Nephron progenitor cell (in vitro differentiated cells): ENCODE results near the gene PHKB.

Source experiments
- DNase-seq: peaks from one replicate; pipeline ENCODE4 v3.0.0; 2021
- H3K27ac Mint-ChIP-seq: 2 replicates; pipeline ENCODE4 v1.8.0; 2021; ENCODE audit warnings: mild to moderate bottlenecking, moderate library complexity, mixed read lengths
- H3K27me3 Mint-ChIP-seq: 2 replicates; pipeline ENCODE4 v1.8.0; 2021; ENCODE audit warnings: mild to moderate bottlenecking, low read depth, mixed read lengths; ENCODE audit not compliant: poor library complexity
- H3K36me3 Mint-ChIP-seq: 2 replicates; pipeline ENCODE4 v1.8.0; 2021; ENCODE audit warnings: low read depth, mixed read lengths
- H3K4me1 Mint-ChIP-seq: 2 replicates; pipeline ENCODE4 v1.8.0; 2021; ENCODE audit warnings: mixed read lengths
- H3K4me3 Mint-ChIP-seq: 2 replicates; pipeline ENCODE4 v1.8.0; 2021; ENCODE audit warnings: mild to moderate bottlenecking, moderate library complexity, mixed read lengths
- H3K9me3 Mint-ChIP-seq: 2 replicates; pipeline ENCODE4 v1.8.0; 2021; ENCODE audit warnings: mild to moderate bottlenecking, moderate library complexity, mixed read lengths
- TF ChIP-seq, protein P1 (sequence below): fragments of 200-600 bp; sonication (generic); IDR thresholded peaks from 2 replicates; pipeline ENCODE4 v1.5.0; 2021; ENCODE audit warnings: antibody characterized with exemption

PHKB gene

GRCh38 chr16:47578573-47578972, 117.4 kb downstream of the PHKB start:
- H3K36me3 Mint-ChIP-seq = peaks cover 10% of the 10 kb centered on the region
- no peak overlapping the region for H3K27ac Mint-ChIP-seq
- H3K4me3 Mint-ChIP-seq = no peak overlapping the region
- H3K27me3 Mint-ChIP-seq = peaks cover 2% of the 10 kb centered on the region
- H3K9me3 Mint-ChIP-seq = no peaks in the 10 kb centered on the region
- TF ChIP-seq, protein P1, sequence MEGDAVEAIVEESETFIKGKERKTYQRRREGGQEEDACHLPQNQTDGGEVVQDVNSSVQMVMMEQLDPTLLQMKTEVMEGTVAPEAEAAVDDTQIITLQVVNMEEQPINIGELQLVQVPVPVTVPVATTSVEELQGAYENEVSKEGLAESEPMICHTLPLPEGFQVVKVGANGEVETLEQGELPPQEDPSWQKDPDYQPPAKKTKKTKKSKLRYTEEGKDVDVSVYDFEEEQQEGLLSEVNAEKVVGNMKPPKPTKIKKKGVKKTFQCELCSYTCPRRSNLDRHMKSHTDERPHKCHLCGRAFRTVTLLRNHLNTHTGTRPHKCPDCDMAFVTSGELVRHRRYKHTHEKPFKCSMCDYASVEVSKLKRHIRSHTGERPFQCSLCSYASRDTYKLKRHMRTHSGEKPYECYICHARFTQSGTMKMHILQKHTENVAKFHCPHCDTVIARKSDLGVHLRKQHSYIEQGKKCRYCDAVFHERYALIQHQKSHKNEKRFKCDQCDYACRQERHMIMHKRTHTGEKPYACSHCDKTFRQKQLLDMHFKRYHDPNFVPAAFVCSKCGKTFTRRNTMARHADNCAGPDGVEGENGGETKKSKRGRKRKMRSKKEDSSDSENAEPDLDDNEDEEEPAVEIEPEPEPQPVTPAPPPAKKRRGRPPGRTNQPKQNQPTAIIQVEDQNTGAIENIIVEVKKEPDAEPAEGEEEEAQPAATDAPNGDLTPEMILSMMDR = no peak
- H3K4me1 Mint-ChIP-seq = no peaks in the 10 kb centered on the region
- no peak for DNase-seq

DNA sequence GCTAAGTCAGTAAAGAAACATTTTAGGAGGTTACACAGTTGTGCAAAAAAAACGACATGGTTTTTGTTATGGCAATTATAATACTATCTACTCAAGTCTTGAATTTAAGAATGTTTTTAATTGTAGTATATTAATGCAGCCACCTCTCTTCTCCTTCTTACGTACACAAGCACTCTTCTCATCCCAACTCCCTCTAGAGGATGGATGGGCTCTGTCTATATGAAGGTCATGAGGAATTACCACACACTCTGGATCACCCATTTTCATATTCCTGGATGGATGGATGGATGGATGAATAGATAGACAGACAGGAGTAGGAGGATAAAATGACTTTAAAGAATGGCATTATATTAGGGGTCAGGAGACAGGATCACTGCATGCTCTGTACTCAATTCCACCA, 120.0 kb downstream of the PHKB start:
- TF ChIP-seq, protein P1 = no peak
- H3K9me3 Mint-ChIP-seq = no peaks in the 10 kb centered on the region
- H3K4me1 Mint-ChIP-seq = no peaks in the 10 kb centered on the region
- no peak for DNase-seq
- no peaks in the 10 kb centered on the region for H3K36me3 Mint-ChIP-seq
- H3K27me3 Mint-ChIP-seq = peaks cover 2% of the 10 kb centered on the region
- H3K27ac Mint-ChIP-seq = no peak overlapping the region
- H3K4me3 Mint-ChIP-seq = no peak overlapping the region

GRCh38 chr16:47584464-47585225, 123.5 kb downstream of the PHKB start:
- DNase-seq = no peak
- peaks cover 5% of the 10 kb centered on the region for H3K36me3 Mint-ChIP-seq
- no peak overlapping the region for H3K4me3 Mint-ChIP-seq
- no peaks in the 10 kb centered on the region for H3K9me3 Mint-ChIP-seq
- H3K4me1 Mint-ChIP-seq = no peaks in the 10 kb centered on the region
- TF ChIP-seq, protein P1 = no peak
- no peak overlapping the region for H3K27ac Mint-ChIP-seq
- peaks cover 2% of the 10 kb centered on the region for H3K27me3 Mint-ChIP-seq

- no peak overlapping the region for H3K4me3 Mint-ChIP-seq
- H3K27me3 Mint-ChIP-seq = peaks cover 2% of the 10 kb centered on the region
- no peaks in the 10 kb centered on the region for H3K4me1 Mint-ChIP-seq
- TF ChIP-seq, protein P1 = no peak
- H3K9me3 Mint-ChIP-seq = no peaks in the 10 kb centered on the region
- H3K36me3 Mint-ChIP-seq = peaks cover 13% of the 10 kb centered on the region
- DNase-seq = no peak
- H3K27ac Mint-ChIP-seq = peak overlapping the region; percentile 20
Measured at GRCh38 chr16:47586121-47586520, 125.0 kb downstream of the PHKB start.

DNA sequence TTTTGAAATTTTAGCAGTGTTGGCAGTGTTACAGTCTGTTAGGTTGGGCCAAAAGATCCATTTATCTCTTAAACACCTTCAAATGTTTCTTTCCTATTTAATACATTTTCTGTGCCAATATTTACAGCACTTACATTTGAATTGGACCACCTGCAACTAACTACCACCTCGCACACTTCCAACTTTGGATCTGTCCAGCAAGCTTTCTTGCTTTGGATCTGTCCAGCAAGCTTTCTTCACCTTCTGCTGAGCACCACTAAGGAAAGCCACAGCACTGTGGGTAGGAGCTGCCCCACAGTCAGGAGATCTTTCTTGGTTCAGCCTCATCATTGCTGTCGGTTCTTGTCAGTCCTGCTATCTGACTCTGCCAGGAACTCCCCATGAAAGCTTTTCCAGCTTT, 129.3 kb downstream of the PHKB start:
- no peaks in the 10 kb centered on the region for H3K4me1 Mint-ChIP-seq
- no peak for DNase-seq
- no peaks in the 10 kb centered on the region for H3K9me3 Mint-ChIP-seq
- H3K36me3 Mint-ChIP-seq = peaks cover 20% of the 10 kb centered on the region
- H3K4me3 Mint-ChIP-seq = no peak overlapping the region
- H3K27me3 Mint-ChIP-seq = no peaks in the 10 kb centered on the region
- H3K27ac Mint-ChIP-seq = no peak overlapping the region
- TF ChIP-seq, protein P1 = no peak

GRCh38 chr16:47592232-47592631, 131.1 kb downstream of the PHKB start:
- Mint-ChIP-seq H3K9me3 (no peaks in the 10 kb centered on the region), H3K4me1 (no peaks in the 10 kb centered on the region), H3K4me3 (no peak overlapping the region), H3K36me3 (peaks cover 20% of the 10 kb centered on the region), H3K27me3 (no peaks in the 10 kb centered on the region), H3K27ac (no peak overlapping the region)
- TF ChIP-seq, protein P1 = no peak
- DNase-seq = no peak
